Mesothelial cell of epicardium (in vitro differentiated cells): ENCODE data around the gene GOLGA6C. TPM values are rescaled to one million over a fixed set of nuclear protein-coding genes. Genes with fewer than 3 reads are reported as not detected.
"Not testable (repeated sequence)": the region's sequence is repeated elsewhere in the genome, so short reads cannot be mapped to it uniquely, and the experiment has no call there.

Source experiments
- DNase-seq, 2 experiments: peaks; one replicate each; pipeline ENCODE4 v3.0.0; 2021; ENCODE audit warnings: low spot score in 2 of 2; ENCODE audit not compliant: unreplicated experiment in 2 of 2
- H3K27ac Mint-ChIP-seq: 2 replicates; pipeline ENCODE4 v1.8.0; 2021; ENCODE audit warnings: mixed read lengths
- H3K27me3 Mint-ChIP-seq: 2 replicates; pipeline ENCODE4 v1.8.0; 2021; ENCODE audit warnings: low read depth, mixed read lengths
- H3K36me3 Mint-ChIP-seq: 2 replicates; pipeline ENCODE4 v1.8.0; 2021; ENCODE audit warnings: mixed read lengths
- H3K4me1 Mint-ChIP-seq: 2 replicates; pipeline ENCODE4 v1.8.0; 2021; ENCODE audit warnings: mixed read lengths
- H3K4me3 Mint-ChIP-seq: 2 replicates; pipeline ENCODE4 v1.8.0; 2021; ENCODE audit warnings: mild to moderate bottlenecking, moderate library complexity, mixed read lengths
- H3K9me3 Mint-ChIP-seq: 2 replicates; pipeline ENCODE4 v1.8.0; 2021; ENCODE audit warnings: mixed read lengths
- CTCF ChIP-seq: fragments of 200-600 bp; sonication (generic); IDR thresholded peaks from one replicate; pipeline ENCODE4 v1.5.0; 2021; ENCODE audit warnings: antibody characterized with exemption; ENCODE audit not compliant: unreplicated experiment
- total RNA-seq: library from RNA; stranded (reverse); gene quantifications from 3 replicates; pipeline ENCODE4 v1.2.1, GENCODE V29; 2021

Gene GOLGA6C
- total RNA-seq, 1 donor from 2014 or later: 0.20 TPM

DNA sequence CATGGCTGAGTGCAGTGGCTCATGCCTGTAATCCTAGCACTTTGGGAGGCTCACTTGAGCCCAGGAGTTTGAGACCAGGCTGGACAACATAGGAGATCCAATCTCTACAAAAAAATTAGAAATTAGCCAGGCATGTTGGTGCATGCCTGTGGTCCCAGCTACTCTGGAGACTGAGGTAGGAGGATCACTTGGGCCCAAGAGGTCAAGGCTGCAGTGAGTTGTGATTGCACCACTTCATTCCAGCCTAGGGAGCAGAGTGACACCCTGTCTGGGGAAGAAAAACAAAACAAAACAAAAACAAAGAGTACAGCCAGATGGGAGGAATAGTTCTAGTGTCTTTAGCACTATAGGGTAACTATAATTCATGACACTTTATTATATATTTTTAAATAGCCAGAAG lies 51.6 kb downstream of the GOLGA6C start:
- no peaks in the 10 kb centered on the region for H3K4me1 Mint-ChIP-seq
- no peaks in the 10 kb centered on the region for H3K9me3 Mint-ChIP-seq
- peaks cover 54% of the 10 kb centered on the region for H3K27me3 Mint-ChIP-seq
- no peak overlapping the region for H3K27ac Mint-ChIP-seq
- no peak for TF ChIP-seq CTCF
- no peak for DNase-seq
- H3K4me3 Mint-ChIP-seq: no peak overlapping the region
- no peaks in the 10 kb centered on the region for H3K36me3 Mint-ChIP-seq

GRCh38 chr15:75312548-75312947 lies 54.4 kb downstream of the GOLGA6C start:
- not testable (repeated sequence) for DNase-seq, H3K27ac Mint-ChIP-seq, H3K36me3 Mint-ChIP-seq, H3K4me1 Mint-ChIP-seq, H3K9me3 Mint-ChIP-seq, H3K4me3 Mint-ChIP-seq
- H3K27me3 Mint-ChIP-seq: peaks cover 33% of the 10 kb centered on the region

GRCh38 chr15:75313116-75313845 lies 55.1 kb downstream of the GOLGA6C start:
- no peak overlapping the region for H3K27ac Mint-ChIP-seq
- H3K9me3 Mint-ChIP-seq: no peaks in the 10 kb centered on the region
- no peak for DNase-seq
- H3K4me1 Mint-ChIP-seq: no peaks in the 10 kb centered on the region
- H3K27me3 Mint-ChIP-seq: peaks cover 26% of the 10 kb centered on the region
- H3K4me3 Mint-ChIP-seq: no peak overlapping the region
- no peak for TF ChIP-seq CTCF
- no peaks in the 10 kb centered on the region for H3K36me3 Mint-ChIP-seq

GRCh38 chr15:75314552-75315290 lies 56.6 kb downstream of the GOLGA6C start:
- Mint-ChIP-seq H3K27ac (no peak overlapping the region), H3K27me3 (peaks cover 32% of the 10 kb centered on the region), H3K4me1 (no peaks in the 10 kb centered on the region), H3K9me3 (no peaks in the 10 kb centered on the region), H3K36me3 (no peaks in the 10 kb centered on the region), H3K4me3 (no peak overlapping the region)
- no peak for DNase-seq
- TF ChIP-seq CTCF: no peak

DNA sequence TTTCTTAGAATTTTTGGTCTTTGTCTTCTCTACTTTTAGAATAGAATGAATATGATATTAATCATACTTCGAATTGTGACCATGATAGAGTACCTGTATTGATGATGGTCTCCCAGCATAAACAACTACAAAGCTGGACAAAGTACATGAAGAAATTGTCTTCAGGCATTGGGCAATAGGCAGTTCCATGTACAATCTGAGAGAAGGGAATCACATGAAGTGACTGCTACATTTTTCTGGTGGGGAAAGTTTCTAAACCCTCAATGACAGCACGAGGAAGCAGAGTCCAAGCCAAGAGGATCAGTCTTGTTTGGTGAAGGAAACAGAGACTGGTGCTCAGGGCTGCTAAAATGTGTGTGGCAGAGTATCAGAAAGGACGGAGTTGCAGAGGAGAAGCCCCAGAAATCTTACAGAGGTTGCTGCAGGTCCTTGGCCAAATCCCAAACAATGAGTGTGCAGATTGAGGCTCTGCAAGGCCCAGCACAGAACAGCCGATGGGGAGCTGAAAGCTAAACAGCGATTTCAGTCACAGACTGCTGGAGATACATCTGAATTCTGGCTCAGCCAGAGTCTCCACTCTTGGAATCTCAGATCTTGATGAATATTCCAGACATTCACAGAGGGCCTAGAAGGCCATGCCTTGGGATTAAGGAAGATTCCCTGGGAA lies 61.2 kb downstream of the GOLGA6C start:
- not testable (repeated sequence) for H3K9me3 Mint-ChIP-seq, H3K27ac Mint-ChIP-seq, H3K36me3 Mint-ChIP-seq, H3K4me1 Mint-ChIP-seq, H3K4me3 Mint-ChIP-seq, DNase-seq
- H3K27me3 Mint-ChIP-seq: peaks cover 38% of the 10 kb centered on the region

Other genes starting within 250 kb of the GOLGA6C start
- gene PPCDC, start 234.7 kb upstream of the GOLGA6C start, total RNA-seq: 16.0 to 18.4 TPM (median 17.2 TPM) in 3 replicates
- gene C15orf39, start 56.5 kb upstream of the GOLGA6C start, total RNA-seq: 62.0 to 66.6 TPM (median 62.2 TPM) in 3 replicates
- 0.16 to 0.18 TPM in 2 of 3 replicates, not detected in the other for gene GOLGA6D, start 24.5 kb downstream of the GOLGA6C start, total RNA-seq
- gene COMMD4, start 77.7 kb downstream of the GOLGA6C start, total RNA-seq: 64.1 to 70.5 TPM (median 69.1 TPM) in 3 replicates
- gene NEIL1, start 88.7 kb downstream of the GOLGA6C start, total RNA-seq: 58.7 to 67.9 TPM (median 64.5 TPM) in 3 replicates
- gene MAN2C1, start 110.3 kb downstream of the GOLGA6C start, total RNA-seq: 243 to 264 TPM (median 251 TPM) in 3 replicates
- gene SIN3A, start 193.4 kb downstream of the GOLGA6C start, total RNA-seq: 86.6 to 91.5 TPM (median 87.4 TPM) in 3 replicates